GM19328 (cell line): ENCODE measurements around the gene IFI6.
A peak's percentile ranks its signal among the peaks of the same experiment; 100 is the strongest.
"Not testable (repeated sequence)": the region's sequence is repeated elsewhere in the genome, so short reads cannot be mapped to it uniquely, and the experiment has no call there.

Experiments
- ATAC-seq: cut with Tn5 transposase; IDR thresholded peaks from one replicate; pipeline ENCODE4 v1.9.1; 2021; ENCODE audit warnings: mild to moderate bottlenecking, moderate library complexity; ENCODE audit not compliant: unreplicated experiment

IFI6 gene, protein sequence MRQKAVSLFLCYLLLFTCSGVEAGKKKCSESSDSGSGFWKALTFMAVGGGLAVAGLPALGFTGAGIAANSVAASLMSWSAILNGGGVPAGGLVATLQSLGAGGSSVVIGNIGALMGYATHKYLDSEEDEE

GRCh38 chr1:27671964-27672749 is at the start of gene IFI6:
IFI6 (minus strand) TSS chr1:27672192; CDS start chr1:27669314, 2,878 bp downstream.
- peak; percentile 86 for ATAC-seq

DNA sequence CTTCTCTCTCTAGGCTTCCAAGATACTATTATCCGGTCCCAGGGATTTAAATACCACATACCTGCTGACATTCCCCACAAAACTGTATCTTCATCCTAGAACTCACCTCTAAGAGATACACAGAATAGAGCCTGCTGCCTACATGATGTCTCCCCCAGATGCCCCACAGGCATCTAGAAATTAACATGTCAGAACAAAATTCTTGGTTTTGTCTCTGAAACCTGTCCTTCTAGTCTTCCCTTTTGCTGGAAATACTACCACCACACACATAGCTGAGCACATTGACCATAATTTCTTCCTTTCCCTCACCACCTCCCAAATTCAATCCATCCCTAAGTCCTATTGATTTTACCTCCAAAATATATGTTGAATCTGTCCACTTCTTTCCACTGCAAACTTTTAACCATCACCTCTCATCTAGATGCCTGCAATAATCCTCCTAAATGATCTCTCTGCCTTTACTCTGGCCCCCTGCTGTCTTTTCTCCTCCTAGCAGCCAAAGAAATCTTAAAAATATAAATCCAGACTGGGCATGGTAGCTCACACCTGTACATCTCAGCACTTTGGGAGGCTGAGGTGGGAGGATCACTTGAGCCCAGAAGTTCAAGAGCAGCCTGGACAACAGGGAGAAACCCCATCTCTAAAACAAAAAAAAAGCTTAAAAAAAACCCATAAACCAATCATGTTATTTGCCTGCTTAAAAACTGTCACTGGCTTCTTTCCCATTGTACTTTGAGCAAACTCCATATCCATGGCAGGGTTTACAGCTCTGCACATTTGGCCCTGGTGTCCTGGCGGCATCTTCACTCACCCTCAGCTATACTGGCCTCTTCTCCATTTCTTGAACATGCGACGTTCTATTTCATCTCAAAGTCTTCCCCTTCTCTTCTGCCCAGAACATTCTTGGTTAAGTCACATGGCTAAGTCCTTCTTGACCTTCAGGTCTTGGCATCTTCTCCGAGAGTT is 47.6 kb upstream of the IFI6 start:
- ATAC-seq = no peak

- no peak for ATAC-seq
These were observed 44.4 kb upstream of the IFI6 start for GRCh38 chr1:27716262-27716895.

GRCh38 chr1:27713869-27714513 is 42.0 kb upstream of the IFI6 start:
- ATAC-seq = no peak

DNA sequence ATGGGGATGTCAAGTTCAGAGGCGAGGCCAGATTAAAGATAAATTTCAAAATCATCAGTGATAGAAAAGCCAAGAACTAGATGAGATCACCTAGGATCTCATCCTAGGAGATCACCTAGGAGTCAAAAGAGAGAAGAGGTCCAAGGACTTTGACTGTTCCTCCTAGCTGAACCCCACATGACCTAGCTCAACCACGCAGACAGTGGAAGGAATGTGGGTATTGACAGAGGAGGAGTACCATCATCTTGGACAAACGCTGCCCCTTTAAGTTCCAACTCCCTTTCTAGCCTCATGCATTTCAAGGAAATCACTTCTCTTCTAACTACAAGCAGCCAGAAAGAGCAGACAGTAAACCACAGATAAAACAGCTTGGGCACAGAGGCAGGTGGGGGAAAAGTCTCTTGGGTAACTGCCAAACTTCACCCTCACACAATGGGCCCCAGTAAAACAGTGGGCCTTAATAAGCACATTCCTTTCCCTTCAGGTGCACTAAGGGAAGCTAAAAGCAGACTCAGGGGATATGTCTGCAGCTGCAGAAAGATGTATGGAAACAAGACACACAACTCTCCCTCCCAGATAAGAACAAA is 41.2 kb upstream of the IFI6 start:
- no peak for ATAC-seq

DNA sequence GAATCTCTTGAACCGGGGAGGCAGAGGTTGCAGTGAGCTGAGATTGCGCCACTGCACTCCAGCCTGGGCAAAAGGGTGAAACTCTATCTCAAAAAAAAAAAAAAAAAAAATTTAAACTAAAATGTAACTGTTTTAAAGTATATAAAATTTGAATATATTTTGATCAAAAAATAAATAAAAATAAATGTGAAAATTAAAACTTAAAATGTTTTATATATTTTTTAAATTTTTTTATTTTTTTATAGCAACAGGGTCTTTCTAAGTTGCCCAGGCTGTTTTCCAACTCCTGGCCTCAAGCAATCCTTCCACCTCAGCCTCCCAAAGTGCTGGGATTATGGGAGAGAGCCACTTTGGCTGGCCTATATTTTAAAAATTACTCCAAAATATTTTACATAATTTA is 38.6 kb upstream of the IFI6 start:
- no peak for ATAC-seq

DNA sequence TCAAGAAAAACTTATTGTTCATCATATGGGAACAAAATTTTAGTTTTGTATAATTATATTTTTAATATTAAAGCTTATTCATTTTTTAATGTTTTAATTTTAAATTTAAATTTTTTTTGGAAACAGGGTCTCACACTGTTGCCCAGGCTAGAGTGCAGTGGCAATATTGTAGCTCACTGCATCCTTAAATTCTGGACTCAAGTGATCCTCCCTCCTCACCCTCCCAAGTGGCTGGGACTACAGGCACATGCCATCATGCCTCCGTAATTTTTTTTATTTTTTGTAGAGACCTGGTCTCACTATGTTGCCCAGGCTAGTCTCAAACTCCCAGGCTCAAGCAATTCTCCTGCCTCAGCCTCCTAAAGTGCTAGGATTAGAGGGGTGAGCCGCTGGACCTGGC is 33.6 kb upstream of the IFI6 start:
- ATAC-seq = no peak

- no peak for ATAC-seq
These were observed 33.0 kb upstream of the IFI6 start for GRCh38 chr1:27704958-27705357.

- ATAC-seq = not testable (repeated sequence)
These were observed 24.8 kb upstream of the IFI6 start for GRCh38 chr1:27696835-27697234.

- ATAC-seq = no peak
These were observed 18.2 kb upstream of the IFI6 start for GRCh38 chr1:27690183-27690582.

GRCh38 chr1:27689423-27690173 is 17.6 kb upstream of the IFI6 start:
- no peak for ATAC-seq

GRCh38 chr1:27687906-27688305 is 15.9 kb upstream of the IFI6 start:
- no peak for ATAC-seq

DNA sequence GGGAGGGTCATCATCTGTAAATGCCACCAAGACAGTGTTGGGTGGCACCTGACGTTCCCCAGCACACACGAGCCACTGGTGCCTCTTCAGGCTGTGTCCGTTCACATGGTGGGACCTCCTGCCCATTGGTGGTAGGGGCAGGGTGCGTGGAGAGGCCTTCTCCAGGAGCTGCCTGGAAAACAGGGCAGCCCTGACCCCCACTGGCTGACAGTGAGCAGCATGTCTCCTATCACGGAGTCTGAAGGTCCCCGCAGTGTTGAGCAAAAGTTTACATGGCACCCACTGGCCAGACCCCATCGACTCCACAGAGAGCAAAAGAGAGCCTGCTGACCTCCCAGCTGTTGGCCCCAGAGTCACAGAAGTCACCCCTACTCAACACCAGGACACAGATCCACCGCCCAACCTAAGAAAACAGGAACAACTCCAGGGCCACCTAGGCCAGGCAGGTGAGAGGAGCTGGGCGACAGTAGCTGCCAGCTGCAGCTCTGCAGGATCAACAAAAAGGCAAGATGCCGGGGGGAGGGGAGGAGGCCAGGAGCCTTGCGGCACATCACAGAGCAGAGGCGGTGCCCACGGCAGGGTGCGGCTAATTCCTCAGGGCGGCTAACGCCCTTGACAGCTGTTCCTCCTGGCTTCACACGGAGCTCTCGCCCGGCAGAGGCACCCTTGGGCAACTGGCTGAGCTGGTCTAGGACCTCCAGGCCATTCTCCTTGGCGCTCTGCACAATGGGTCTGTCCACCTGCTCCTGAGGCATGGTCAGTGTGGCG is 14.4 kb upstream of the IFI6 start:
- no peak for ATAC-seq

DNA sequence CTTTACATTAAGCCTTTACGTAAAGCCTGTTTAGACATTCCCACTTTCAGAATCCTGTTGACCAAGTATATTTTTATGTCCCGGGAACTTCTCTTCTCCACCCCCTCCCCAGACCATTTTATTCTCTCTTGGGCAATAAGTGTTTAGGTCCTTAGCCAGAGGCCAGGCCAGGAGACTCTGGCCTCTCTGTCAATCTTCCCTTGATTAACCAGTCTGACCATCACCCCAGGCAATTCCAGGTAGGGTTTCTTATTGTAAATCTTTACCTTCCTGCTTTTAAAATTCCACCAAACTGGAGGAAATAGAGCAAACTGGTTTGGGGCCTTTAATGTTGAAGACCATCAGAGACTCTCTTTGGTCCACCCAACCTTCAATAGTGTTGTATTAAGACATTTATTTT is 12.2 kb upstream of the IFI6 start:
- no peak for ATAC-seq

DNA sequence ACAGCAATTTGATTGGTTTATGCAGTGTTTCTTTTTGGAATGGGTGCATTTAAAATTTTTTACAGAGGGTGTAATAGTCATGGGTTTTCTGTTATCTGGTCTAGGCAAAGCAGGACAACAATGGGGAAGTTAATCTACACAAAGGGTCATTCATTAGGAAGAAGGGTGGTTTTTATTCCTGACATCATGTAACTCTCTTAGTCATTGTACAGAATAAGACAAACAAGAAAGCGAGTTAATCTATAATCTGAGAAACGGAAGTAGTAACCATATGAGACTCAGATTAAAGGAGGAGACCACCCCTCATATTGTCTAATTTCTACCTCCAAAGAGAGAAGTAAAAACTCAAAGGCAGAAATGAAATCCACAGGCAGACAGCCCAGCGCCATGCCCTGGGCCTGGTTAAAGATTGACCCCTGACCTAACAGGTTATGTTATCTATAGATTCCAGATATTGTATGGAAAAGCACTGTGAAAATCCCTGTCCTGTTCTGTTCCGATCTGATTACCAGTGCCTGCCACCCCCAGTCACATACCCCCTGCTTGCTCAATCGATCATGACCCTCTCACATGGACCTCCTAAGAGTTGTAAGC is 10.5 kb upstream of the IFI6 start:
- no peak for ATAC-seq

DNA sequence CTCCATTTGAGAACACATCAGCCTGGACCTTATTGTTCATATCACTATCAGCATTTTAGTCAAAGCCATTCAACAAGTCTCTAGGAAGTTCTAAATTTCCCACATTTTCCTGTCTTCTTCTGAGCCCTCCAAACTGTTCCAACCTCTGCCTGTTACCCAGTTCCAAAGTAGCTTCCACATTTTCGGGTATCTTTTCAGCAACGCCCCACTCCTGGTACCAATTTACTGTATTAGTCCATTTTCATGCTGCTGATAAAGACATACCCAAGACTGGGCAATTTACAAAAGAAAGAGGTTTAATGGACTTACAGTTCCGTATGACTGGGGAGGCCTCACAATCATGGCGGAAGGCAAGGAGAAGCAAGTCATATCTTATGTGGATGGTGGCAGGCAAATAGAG is 9.6 kb upstream of the IFI6 start:
- not testable (repeated sequence) for ATAC-seq

DNA sequence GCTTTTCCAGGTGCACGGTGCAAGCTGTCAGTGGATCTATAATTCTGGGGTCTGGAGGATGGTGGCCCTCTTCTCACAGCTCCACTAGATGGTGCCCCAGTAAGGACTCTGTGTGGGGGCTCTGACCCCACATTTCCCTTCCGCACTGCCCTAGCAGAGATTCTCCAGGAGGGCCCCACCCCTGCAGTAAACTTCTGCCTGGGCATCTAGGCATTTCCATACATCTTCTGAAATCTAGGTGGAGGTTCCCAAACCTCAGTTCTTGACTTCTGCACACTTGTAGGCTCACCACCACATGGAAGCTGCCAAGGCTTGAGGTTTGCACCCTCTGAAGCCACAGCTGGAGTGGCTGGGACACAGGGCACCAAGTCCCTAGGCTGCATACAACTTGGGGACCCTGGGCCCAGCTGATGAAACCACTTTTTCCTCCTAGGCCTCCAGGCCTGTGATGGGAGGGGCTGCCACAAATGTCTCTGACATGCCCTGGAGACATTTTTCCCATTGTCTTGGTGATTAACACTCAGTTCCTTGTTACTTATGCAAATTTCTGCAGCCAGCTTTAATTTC is 8.3 kb upstream of the IFI6 start:
- ATAC-seq = not testable (repeated sequence)

DNA sequence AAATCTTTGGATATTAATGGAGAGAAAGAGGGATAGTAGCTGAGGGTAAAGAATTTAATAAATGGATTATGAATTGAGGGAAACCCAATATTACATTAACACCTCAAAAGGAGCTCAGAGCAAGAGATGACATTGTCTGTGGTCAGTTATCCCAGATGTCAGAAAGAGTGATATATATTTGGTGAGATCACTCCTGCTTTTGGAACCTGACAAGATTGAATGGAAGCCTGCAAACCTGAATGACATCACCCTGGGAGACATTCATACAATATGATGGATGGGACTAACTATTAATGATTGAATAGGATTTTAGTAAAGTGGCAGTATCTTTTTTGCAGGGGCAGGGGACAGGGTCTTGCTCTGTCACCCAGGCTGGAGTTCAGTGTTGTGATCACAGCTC is 6.8 kb upstream of the IFI6 start:
- ATAC-seq = no peak
